Fibroblast of peridontal ligament (primary cell): ENCODE results near the gene DNAJB9.

ENCODE experiments used
- DNase-seq: peaks from one replicate; pipeline ENCODE4 v3.0.0-alpha.2; 2010; ENCODE audit errors: extremely low read depth

Gene DNAJB9

DNA sequence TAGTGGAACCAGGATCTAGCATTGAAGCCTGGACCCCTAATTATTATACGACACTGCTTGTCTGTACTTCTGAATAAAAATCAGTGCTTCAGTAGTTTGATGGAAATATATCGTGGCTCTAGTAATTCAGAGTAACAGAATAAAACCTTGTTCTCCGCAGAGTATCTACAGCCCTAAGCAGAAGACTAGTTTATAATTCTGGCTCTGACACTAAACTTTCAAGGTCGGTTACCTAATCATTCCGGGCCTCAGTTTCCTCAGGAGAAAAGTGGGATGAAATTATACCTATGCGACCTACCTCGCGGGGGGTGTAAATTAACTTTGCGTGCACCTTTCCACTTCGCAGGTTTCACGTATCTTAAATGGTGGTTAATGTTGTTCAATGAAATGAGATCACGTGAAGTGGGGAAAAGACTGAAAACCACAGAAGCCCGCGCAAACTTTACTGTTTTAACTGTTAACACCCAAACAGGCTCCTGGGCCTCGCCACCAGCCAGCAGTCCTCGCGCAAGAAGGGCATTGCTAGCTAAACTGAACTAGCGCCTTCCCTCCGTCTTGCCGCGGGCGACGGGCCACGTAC lies 783 bp upstream of the DNAJB9 start:
- no peak for DNase-seq

DNA sequence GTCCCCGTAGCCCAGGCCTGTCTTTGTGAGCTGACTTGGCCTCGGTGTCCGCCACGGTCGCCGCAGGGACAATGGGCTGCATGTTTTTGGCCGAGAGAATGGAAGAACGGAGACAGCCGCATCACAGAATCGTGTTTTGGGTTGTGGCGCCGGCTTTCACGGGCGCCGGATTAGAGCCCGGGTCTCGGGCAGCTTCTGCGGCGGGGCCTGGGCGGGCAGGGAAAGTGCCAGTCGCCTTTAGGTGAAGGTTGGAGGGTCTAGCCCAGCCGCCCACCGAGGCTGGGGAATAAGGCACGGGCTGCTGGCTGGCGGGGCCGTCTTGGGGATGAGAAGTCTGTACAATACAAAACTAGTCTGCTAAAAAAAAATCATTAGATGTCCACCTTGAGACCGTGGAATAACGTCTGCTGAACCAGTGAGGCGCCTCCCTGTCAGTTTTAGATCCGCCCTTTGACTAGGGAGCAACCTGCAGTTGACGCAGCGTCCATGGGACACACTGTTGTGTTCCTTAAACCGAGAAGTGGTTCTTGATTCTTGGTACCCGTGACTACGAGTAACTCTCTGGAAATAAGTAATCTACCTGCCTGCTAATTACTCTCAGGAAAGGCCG lies 577 bp downstream of the DNAJB9 start:
- peak; percentile 41 for DNase-seq

DNA sequence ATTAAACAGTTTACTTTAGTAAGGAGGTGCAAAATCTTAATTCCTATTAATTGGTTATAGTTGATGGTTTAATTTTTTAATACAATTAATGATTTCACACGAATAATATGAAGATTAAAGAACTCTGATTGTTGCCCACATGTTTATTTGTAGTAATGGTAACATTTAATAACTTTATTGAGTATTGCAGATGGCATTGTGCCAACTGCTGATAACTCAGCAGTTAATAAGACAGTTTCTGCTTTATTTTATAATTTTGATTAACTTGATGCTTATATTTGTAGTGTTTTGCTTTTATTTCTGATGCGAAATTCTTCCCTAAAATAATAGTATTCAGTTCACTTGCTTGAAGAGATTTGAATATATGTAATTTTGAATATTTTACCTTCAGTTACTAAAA lies 2.8 kb downstream of the DNAJB9 start:
- DNase-seq: no peak

DNA sequence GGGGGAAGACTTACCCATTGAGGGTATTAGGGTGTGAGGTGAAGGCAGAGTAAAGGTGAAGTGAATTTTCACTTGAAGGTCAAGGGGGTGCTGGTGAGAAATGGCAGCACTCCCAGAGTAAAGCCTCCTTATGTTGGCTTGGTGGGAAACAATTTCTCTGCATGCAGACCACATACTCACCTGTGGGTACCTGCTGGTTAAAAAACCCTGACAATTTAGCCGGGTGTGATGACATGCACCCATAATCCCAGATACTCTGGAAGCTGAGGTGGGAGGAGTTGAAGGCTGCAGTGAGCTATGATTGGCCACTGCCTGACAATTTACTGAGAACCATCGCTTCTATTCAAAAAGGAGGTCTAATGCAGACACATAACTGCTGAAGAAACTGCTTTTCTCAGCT lies 5.5 kb downstream of the DNAJB9 start:
- DNase-seq: no peak

DNA sequence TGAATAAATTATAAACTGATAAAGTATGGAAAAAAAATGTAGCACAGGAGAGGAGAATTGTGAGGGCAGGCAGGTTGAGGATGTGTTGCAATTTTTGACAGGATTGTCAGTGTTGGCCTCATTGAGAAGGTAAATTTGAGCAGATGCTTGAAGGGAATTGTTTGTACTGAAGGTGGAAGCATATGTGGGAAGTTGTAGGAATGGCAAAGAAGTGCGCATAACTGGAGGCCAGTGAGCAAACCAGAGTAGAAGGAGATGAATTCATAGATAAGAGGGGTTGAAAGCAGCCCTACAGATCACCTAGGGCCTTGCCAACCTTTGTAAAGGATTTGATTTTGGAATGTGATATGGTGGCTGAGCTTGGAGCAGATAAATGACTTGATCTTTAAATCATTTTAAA lies 6.4 kb downstream of the DNAJB9 start:
- no peak for DNase-seq

DNA sequence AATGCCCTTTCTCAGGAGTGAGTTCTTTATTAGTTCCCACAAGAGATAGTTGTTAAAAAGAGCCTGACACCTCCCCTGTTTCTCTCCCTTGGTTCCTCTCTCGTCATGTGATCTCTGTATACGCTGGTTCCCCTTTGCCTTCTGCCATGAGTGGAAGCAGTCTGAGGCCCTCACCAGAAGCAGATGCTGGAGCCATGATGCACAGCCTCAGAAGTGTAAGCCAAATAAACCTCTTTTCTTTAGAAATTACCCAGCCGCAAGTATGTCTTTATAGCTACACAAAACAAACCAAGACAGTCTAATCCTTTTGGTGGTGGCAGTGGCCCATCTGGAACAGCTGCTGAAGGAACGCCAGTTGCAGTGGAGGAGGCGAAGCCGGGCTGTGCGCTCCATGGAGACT lies 9.3 kb downstream of the DNAJB9 start:
- DNase-seq: no peak

DNA sequence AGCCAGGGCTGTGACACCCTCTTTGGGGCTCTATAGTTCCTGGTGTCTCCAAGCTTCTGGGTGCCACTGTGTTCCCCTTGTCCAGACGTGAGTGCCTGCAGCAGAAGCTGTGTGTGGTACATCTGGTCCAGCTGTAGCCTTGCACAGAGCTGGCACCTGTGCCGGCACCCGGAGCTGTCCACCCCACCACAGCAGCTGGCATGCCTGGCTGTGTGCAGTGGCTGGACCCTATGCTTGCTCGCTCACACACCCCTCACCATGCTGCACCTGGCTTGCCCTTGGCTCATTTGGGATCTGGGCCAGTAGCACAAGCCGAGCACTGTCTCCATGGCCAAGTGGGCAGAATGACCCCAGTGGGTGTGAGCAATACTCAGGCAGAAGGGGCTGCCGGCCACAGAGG lies 10.6 kb downstream of the DNAJB9 start:
- DNase-seq: no peak

DNA sequence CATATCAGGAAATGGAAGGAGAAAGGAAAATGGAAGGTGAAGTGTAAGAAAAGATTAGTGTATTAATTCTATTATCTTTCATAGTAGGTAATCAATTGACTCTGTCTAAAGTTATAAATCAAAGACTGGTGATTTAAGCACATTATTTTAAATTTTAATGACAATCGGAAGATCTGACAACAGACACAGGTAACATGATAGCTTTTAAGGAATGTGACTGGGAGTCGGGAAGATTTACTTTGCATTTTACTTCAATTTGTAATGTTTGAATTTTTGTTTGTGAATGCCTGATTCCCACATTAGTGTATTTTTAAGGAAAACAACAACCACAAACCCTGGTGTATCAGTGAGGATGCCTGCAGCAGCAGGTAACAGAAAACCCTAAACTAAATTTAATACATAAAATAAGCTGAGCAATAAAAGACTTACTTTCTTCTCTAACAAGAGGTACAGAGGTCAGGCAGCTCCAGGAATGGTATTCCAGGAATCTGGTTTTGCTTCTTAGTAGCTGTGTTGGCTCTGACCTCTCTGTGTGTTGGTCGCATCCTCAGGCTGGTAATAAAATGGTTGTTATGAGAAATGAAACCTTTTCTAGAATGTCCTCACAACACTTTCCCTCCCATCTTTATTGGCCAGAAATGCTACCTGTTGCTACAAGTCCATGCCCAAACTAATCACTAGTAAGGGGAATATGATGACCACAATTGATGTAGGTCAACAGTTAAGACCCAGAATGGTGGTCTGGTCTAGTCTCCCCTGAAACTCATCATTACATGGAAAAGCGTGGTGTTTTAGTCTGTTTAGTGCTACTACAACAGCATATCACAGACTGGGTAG lies 12.2 kb downstream of the DNAJB9 start:
- DNase-seq: no peak

DNA sequence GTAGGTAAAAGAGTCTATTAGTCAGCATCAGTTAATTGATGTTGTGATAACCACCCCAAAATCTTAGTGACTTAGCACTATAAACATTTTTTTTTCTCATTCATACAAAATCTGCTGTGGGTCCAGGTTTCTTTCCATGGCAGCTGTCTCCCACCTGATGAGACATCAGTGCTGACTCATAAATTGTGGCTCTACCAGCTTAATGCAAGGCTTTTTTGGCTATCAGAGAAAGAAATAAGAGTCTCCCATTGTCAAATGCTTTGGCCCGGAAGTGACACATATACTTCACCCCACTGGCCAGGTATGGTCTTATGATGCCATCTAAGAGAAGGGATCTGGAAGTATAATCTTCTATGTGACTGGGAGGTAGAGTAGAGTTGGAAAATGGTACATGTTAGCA lies 14.5 kb downstream of the DNAJB9 start:
- DNase-seq: no peak

DNA sequence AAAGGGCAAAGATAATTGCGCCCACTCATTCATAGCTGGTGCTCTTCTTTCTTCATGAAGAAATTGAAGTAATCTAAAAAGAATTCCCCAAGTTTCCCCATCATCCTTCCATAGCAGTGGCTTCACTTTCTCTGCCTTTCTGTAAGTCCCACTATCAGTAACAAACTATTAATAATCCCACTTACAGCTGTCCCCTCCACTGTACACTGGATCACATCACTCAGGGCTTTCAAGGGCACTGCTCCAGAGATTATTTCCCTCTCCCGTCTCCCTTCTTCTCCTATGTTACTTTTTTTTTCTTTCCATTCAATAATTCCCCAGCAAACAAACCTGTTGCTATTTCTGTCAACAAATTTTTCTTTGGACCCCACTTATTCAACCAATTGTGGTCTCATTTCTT lies 16.2 kb downstream of the DNAJB9 start:
- DNase-seq: no peak

DNA sequence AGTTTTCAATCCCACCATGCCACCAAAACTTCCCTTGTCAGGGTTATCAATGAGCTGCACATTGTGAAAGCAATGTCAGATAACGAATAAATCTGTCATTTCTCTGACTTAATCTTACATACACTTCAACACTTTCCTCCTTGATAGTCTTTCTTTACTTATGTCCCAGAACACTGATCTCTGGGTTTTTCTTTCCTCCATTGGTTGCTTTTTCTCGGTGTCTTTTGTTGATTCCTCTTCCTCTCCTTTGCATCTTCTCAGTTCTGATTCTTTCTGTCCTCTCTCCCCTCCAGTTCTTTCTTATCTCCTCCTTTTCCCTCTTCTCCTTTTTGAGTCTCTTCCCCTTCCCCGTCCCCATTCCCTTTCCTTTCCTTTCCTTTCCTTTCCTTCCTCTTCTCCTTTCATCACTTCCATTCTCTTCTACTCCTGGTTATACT lies 16.6 kb downstream of the DNAJB9 start:
- DNase-seq: no peak

DNA sequence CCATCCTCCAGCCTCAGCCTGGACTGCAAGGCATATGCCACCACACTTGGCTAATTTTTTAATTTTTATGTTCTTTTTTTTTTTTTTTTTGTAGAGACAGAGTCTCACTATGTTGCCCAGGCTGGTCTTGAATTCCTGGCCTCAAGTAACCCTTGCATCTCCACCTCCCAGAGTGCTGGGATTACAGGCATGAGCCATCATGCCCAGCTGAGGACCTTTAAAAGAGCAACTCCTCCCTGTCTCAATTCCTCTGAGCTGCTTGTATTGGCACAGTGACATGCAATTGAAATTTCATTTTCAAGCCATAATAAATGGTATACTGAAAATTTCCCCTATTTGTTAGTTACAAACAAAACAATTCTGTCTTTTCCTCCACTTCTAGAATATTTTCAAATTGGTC lies 19.5 kb downstream of the DNAJB9 start:
- no peak for DNase-seq

DNA sequence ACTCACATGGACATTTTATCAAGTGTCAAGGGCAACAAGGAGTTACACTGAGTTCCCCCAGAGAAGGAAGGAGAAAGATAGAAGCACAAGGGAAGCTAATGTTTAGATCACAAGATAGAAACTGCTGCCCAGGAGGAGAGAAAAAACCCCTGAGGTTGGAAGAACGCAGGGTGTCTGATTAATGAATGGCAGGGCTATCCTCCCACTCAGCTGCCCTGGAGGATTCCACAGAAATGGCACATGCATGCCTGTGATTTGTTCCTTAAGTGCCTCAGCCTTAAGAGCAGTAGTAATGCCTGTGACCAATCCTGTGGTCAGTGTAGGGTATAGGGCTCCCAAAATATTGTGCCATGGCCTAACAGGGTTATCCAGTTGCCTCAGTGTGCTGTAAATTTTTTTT lies 20.2 kb downstream of the DNAJB9 start:
- no peak for DNase-seq

DNA sequence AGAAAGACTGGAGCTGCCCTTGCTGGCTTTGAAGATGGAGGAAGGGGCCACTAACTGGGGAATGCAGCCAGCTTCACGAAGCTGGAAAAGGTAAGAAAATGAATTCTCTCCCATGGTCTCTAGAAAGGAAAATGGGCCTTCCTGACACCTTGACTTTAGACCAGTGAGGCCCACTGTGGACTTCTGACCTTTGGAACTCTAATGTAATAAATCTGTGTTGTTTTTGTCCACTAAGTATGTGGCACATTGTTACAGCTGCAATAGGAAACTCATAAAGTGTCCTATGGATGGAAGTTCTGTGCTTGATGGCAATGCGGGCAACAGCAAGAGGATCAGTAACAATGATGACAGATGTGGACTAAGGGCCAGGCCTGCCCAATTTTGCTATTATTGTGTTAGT lies 20.9 kb downstream of the DNAJB9 start:
- no peak for DNase-seq

DNA sequence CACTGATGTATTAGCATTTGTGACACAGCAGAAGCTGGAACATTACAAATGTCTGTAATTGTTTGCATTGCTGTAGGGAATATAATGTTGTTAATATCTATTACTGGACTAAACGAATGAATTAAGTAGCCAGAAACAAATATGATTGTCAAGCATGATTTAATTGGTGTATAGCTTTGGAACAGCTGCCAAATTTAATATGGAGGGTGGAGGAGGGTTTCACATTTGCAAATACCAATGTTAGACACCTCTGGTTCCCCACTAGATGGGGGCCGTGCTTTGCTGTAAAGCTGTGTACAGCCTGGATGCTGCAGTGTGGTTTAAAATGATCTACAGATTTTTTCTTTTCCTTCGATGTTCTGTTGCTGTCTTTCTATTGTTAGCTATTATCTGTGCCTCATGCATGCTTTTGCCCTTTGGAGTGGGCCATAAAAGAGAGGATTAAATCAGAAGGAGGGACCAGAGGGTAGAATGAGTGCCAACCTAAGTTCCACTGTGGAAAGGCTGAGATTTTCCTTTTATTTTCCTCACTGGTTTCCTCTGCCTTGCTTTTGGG lies 23.1 kb downstream of the DNAJB9 start:
- DNase-seq: no peak

DNA sequence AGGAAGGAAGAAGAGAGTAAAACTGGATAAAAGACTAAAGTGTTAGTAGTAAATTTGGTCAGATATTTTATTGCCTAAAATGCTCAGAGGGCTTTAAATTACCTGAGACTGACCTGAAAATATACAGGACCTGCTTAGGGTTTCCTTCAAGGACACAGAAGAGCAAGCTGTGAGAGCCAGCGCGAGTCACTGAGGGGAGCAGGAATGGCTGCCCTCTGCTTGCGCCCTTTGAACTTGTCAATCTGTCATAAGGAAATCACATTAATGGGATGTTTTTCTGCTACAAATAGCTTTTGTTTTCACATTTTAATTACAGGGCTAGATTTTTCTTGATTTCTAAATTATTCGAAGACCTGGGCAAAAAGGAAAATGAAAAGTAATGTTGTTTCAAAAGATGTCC lies 26.9 kb downstream of the DNAJB9 start:
- no peak for DNase-seq

DNA sequence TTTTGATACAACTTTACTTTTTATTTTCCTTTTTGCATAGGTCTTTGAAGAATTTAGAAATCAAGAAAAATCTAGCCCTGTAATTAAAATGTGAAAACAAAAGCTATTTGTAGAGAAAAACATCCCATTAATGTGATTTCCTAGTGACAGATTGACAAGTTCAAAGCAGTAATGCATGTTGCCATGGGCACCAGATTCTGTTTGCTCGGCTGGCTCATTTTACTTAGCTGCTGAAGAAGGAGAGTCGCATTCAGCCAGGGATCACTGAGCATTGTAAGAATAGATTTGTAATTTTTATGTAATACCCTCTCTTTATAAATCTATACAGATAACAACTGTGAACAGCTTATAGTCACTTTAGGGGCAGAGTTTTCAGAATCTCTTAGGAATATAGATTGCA lies 28.5 kb downstream of the DNAJB9 start:
- DNase-seq: no peak

DNA sequence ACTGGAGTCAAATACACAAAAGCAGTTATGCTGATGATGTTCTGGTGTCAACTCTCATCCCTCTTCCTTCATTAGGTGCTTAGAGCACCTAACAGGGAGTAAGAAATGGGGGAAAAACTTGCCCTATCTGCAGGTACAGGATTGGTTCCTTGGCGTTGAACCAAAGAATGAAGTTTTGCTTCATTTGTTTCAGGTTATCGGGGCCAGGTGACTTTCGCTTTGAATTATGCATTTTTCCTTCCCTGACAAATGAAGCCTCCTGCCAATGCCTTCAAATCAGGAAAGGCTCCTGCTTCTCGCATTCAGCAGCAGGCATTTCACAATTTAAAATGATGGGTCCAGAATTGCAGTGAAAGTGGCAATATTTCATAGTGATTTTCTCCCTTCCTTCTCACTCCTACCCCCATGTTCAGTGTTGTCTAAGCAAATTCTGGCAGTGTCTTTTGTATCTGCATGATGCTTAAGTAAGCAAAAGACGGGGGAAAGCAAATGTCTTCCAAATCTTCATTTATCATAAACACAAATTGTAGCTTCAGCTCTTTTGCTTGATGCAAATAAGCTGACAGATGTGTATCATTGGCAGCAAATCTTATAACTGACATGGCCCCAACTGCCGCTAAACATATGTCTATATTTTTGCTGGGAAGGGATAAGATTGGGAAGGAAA lies 29.4 kb downstream of the DNAJB9 start:
- no peak for DNase-seq

DNA sequence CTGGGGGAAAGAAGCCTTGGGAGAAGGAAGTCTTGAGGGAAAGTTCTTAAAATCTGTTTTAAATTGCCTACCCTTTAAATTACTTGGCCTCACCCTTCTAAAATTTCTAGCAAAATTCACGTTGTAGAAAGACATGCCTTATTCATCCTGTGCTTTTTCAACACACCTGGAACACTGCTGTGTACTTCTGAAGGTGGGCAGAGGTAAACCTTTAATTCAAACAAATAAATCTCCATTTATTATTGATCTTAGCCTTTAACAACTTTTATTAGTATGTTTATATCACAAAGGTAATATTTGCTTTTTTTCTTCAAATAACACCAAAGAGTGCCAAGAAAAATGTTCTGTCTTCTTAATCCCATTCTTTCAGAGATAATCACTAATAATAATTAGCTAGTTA lies 30.7 kb downstream of the DNAJB9 start:
- no peak for DNase-seq

DNA sequence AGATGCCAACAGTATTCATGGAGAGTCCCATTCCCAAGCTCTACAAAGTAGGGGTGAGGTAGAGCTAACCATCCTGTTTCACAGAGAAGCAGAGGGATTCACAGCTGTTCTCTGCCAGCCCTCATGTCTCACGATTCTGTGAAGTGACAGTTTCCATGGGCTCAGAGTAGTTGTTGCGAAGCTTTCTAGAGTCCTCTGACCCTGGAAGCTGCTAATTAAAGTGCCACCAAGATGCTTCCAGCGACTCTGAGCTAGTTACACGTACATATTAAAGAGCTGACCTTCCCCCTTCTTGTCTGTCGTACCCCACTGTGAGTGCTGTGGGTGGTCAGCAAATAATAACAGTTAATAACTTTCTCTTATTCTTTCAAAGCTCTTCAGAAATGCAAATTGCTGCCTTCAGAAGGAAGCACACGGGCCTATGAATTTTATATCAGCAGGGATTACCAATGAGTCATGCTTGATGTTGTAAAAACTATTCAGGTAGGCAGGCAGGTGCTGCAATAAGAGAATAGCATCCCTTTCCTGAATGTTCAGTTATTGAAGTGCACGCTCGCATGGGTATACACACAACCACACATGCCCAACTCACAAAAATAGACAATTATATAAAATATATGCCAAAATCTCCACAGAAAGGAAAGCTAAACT lies 34.1 kb downstream of the DNAJB9 start:
- DNase-seq: no peak

DNA sequence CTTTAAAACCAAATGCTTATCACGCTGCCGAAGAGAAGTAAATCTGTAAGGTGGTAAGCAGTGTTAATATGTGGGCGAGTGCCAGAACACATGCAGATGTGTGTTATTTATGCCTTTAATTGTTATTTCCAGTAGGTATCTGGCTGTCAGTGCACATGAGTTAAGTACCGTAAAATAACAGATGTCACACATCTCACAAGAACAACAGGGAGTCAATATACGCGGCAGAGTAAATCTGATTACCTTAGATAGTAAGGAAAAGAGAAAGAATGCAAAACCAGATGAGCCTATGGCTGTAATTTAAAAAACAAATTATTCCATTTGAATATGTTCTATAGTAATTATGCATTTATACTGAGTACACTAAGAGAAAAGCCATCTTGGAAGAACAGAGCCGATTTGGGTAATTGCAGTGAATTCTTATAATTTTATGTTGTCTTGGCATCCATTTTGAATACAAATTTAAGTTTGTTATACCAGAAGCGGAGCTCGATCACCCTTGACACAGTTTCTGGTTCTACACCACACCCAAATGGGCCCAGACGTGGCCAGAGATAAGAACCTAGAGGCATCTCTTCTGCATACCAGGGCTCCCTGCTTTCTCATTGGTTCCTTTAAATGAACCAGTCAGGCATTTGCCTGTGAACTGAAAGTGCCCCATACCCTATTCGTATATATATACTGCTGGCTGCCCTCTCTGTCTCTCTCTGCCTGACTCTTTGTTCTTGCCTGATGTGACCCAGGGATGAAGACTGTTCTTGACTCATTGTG lies 34.8 kb downstream of the DNAJB9 start:
- no peak for DNase-seq
